K562 (cell line): Measurements from ENCODE around the gene RASL10B.

Experiments used
- CAMTA2 ChIP-seq: fragments of 250-450 bp; sonication (Bioruptor Pico); conservative IDR thresholded peaks from 2 replicates; pipeline ENCODE4 v1.5.1; 2022
- CEBPG ChIP-seq, 3 experiments: fragments of 200-800 bp in 1 of 3; sonication (Bioruptor generic) in 1 of 3; sonication (generic) in 1 of 3; formaldehyde crosslinking in 1 of 3; IDR thresholded peaks in 2 of 3; conservative IDR thresholded peaks in 1 of 3; 2 replicates each; pipeline versions ENCODE4 v1.6.1 to v1.8.0; 2016 to 2022; ENCODE audit warnings: missing compliant biosample characterization in 2 of 3, missing genetic modification characterization in 2 of 3, mild to moderate bottlenecking in 1 of 3, missing genetic modification reagents in 1 of 3
- ESRRA ChIP-seq: fragments of 450-650 bp; IDR thresholded peaks from 2 replicates; pipeline ENCODE4 v1.6.1; 2014; ENCODE audit warnings: low read depth, mild to moderate bottlenecking, moderate library complexity, borderline replicate concordance
- PPARD ChIP-seq: fragments of 250-450 bp; sonication (Bioruptor Pico); IDR thresholded peaks from 2 replicates; pipeline ENCODE4 v1.8.0; 2022; ENCODE audit warnings: inconsistent platforms, mild to moderate bottlenecking, moderate library complexity
- RAD21 ChIP-seq, 2 experiments: fragments of 250-450 bp in 1 of 2; fragments of 450-650 bp in 1 of 2; sonication (Bioruptor Pico) in 1 of 2; formaldehyde crosslinking in 1 of 2; IDR thresholded peaks in 1 of 2; conservative IDR thresholded peaks in 1 of 2; 2 replicates each; pipeline versions ENCODE4 v1.4.0 to v1.8.0; 2020 to 2022; ENCODE audit warnings: mild to moderate bottlenecking in 2 of 2, moderate library complexity in 1 of 2
- ZBTB34 ChIP-seq: fragments of 250-450 bp; sonication (Bioruptor Pico); IDR thresholded peaks from 2 replicates; pipeline ENCODE4 v1.8.0; 2021; ENCODE audit warnings: mild to moderate bottlenecking, moderate library complexity

GRCh38 chr17:35738519-35739133 is 7.2 kb downstream of the RASL10B start:
- no peak for TF ChIP-seq PPARD (CRISPR knock-in tag)
- TF ChIP-seq ESRRA = no peak
- no peak for TF ChIP-seq CEBPG (CRISPR knock-in tag; IDR thresholded peaks at IDR 0.05)
- TF ChIP-seq CEBPG (tag; conservative IDR thresholded peaks at IDR 0.05 in 1 of 2, IDR thresholded peaks at IDR 0.05 in 1 of 2) = no peak
- no peak for TF ChIP-seq RAD21 (CRISPR knock-in tag; conservative IDR thresholded peaks at IDR 0.05 in 1 of 2, IDR thresholded peaks at IDR 0.05 in 1 of 2)
- no peak for TF ChIP-seq ZBTB34 (CRISPR knock-in tag)
- TF ChIP-seq CAMTA2 (CRISPR knock-in tag) = no peak
